Stimulated activated CD4-positive, alpha-beta T cell treated with anti-CD3 and anti-CD28 coated beads, Interleukin-4, amount 100 ng/mL, for 1 hour (primary cell): ENCODE measurements around the gene PVRIG.
"Not testable (repeated sequence)": the region's sequence is repeated elsewhere in the genome, so short reads cannot be mapped to it uniquely, and the experiment has no call there.

Source experiments
- DNase-seq: peaks from one replicate; pipeline ENCODE4 v3.0.0-alpha.2; 2020

Gene PVRIG

GRCh38 chr7:100243385-100243784 lies 23.6 kb downstream of the PVRIG start:
- DNase-seq = peak; percentile 56

GRCh38 chr7:100244988-100245605 lies 25.3 kb downstream of the PVRIG start:
- DNase-seq = not testable (repeated sequence)

GRCh38 chr7:100246121-100246864 lies 26.5 kb downstream of the PVRIG start:
- not testable (repeated sequence) for DNase-seq

- DNase-seq = not testable (repeated sequence)
These were observed 27.1 kb downstream of the PVRIG start for GRCh38 chr7:100246865-100247137.

GRCh38 chr7:100247152-100247757 lies 27.5 kb downstream of the PVRIG start:
- DNase-seq = no peak

- DNase-seq = no peak
These were observed 28.7 kb downstream of the PVRIG start for GRCh38 chr7:100248483-100248882.

GRCh38 chr7:100257017-100257416 lies 37.3 kb downstream of the PVRIG start:
- DNase-seq = no peak

GRCh38 chr7:100259984-100260383 lies 40.2 kb downstream of the PVRIG start:
- DNase-seq = not testable (repeated sequence)

- DNase-seq = not testable (repeated sequence)
These were observed 43.1 kb downstream of the PVRIG start for GRCh38 chr7:100262896-100263295.

GRCh38 chr7:100264223-100264622 lies 44.5 kb downstream of the PVRIG start:
- not testable (repeated sequence) for DNase-seq

- not testable (repeated sequence) for DNase-seq
These were observed 45.0 kb downstream of the PVRIG start for GRCh38 chr7:100264669-100265165.

- DNase-seq = not testable (repeated sequence)
These were observed 46.1 kb downstream of the PVRIG start for GRCh38 chr7:100265851-100266250.

- DNase-seq = no peak
These were observed 47.0 kb downstream of the PVRIG start for GRCh38 chr7:100266576-100267354.

- DNase-seq = no peak
These were observed 47.9 kb downstream of the PVRIG start for GRCh38 chr7:100267648-100268047.

GRCh38 chr7:100268882-100269281 lies 49.1 kb downstream of the PVRIG start:
- DNase-seq = not testable (repeated sequence)

- DNase-seq = not testable (repeated sequence)
These were observed 49.7 kb downstream of the PVRIG start for GRCh38 chr7:100269306-100270045.

GRCh38 chr7:100270046-100270918 lies 50.5 kb downstream of the PVRIG start:
- not testable (repeated sequence) for DNase-seq
